ENCODE results near the gene GLCCI1.

DNA sequence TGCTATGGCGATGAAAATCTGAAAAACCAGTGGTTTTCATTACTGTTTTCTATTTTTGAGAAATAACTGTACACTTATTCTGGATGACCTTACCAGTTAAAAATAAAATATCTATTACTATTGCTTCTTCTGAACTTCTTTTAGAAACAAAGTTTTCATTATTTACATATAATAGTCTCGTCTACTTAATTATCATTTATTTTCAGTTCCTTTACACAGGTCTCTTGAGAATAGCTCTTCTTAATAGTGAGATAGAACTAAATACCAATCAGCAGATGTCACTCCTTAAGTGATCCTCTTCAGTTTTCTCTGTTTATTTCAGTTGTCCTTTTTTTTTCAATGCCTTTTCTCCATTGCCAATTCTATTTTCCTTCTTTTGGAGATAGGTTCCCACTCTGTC, 4.3 kb upstream of the GLCCI1 start:
- no peak for TF ChIP-seq POLR2A (IDR thresholded peaks at IDR 0.05)
- TF ChIP-seq, protein P1, sequence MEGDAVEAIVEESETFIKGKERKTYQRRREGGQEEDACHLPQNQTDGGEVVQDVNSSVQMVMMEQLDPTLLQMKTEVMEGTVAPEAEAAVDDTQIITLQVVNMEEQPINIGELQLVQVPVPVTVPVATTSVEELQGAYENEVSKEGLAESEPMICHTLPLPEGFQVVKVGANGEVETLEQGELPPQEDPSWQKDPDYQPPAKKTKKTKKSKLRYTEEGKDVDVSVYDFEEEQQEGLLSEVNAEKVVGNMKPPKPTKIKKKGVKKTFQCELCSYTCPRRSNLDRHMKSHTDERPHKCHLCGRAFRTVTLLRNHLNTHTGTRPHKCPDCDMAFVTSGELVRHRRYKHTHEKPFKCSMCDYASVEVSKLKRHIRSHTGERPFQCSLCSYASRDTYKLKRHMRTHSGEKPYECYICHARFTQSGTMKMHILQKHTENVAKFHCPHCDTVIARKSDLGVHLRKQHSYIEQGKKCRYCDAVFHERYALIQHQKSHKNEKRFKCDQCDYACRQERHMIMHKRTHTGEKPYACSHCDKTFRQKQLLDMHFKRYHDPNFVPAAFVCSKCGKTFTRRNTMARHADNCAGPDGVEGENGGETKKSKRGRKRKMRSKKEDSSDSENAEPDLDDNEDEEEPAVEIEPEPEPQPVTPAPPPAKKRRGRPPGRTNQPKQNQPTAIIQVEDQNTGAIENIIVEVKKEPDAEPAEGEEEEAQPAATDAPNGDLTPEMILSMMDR (IDR thresholded peaks at IDR 0.05) = no peak

Measured in lower leg skin (tissue), 3 donors.